Measurements from ENCODE around the gene ALOXE3. TPM values are rescaled to one million over a fixed set of nuclear protein-coding genes. Genes with fewer than 3 reads are reported as not detected.
"Not testable (repeated sequence)": the region's sequence is repeated elsewhere in the genome, so short reads cannot be mapped to it uniquely, and the experiment has no call there.

Gene ALOXE3
- polyA plus RNA-seq, 3 donors, result not detected

GRCh38 chr17:8062807-8063483 is 55.4 kb downstream of the ALOXE3 start:
- TF ChIP-seq, protein P1, sequence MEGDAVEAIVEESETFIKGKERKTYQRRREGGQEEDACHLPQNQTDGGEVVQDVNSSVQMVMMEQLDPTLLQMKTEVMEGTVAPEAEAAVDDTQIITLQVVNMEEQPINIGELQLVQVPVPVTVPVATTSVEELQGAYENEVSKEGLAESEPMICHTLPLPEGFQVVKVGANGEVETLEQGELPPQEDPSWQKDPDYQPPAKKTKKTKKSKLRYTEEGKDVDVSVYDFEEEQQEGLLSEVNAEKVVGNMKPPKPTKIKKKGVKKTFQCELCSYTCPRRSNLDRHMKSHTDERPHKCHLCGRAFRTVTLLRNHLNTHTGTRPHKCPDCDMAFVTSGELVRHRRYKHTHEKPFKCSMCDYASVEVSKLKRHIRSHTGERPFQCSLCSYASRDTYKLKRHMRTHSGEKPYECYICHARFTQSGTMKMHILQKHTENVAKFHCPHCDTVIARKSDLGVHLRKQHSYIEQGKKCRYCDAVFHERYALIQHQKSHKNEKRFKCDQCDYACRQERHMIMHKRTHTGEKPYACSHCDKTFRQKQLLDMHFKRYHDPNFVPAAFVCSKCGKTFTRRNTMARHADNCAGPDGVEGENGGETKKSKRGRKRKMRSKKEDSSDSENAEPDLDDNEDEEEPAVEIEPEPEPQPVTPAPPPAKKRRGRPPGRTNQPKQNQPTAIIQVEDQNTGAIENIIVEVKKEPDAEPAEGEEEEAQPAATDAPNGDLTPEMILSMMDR (IDR thresholded peaks at IDR 0.05), result no peak
- DNase-seq, result no peak
- Mint-ChIP-seq H3K36me3 (no peaks in the 10 kb centered on the region), H3K4me1 (peaks cover 35% of the 10 kb centered on the region), H3K27me3 (ENCODE audit: low read depth in 3 of 3) (peaks cover 22 to 44% (median 31%) of the 10 kb centered on the region in 3 donors), H3K4me3 (peak overlapping the region; percentile 34 to 48), H3K27ac (peak overlapping the region in 1 of 7 donors; percentile 11), H3K9me3 (peaks cover 0 to 6% (median 0%) of the 10 kb centered on the region in 7 donors)
- H3K4me2 ChIP-seq (replicated peaks; ENCODE audit: extremely low read depth, low read length, poor library complexity, severe bottlenecking), result no peak overlapping the region
- no peak overlapping the region for H2AFZ ChIP-seq (ENCODE audit: insufficient read depth, low read depth, low read length, poor library complexity, severe bottlenecking)
- WGBS (ENCODE audit: insufficient coverage), result 43% methylated on average over 5 of the region's 15 CpGs
- no peaks in the 10 kb centered on the region for H3K9me3 ChIP-seq (replicated peaks in 1 of 2; ENCODE audit: control insufficient read depth in 1 of 2, insufficient read depth in 1 of 2, low read length in 2 of 2)
- H3K36me3 ChIP-seq (replicated peaks in 1 of 2; ENCODE audit: control insufficient read depth in 1 of 2, insufficient read depth in 2 of 2, low read length in 2 of 2), result no peaks in the 10 kb centered on the region
- H3K9ac ChIP-seq (ENCODE audit: insufficient read depth, low read length, poor library complexity, severe bottlenecking), result no peak overlapping the region
- H3K27ac ChIP-seq (ENCODE audit: low read depth in 1 of 2, low read length in 2 of 2), result no peak overlapping the region
- H3K4me1 ChIP-seq (ENCODE audit: control insufficient read depth in 1 of 2, insufficient read depth in 2 of 2, low read length in 2 of 2), result peaks cover 25 to 28% of the 10 kb centered on the region in 2 donors
- H3K27me3 ChIP-seq (ENCODE audit: control insufficient read depth in 2 of 2, insufficient read depth in 2 of 2, low read length in 2 of 2), result peaks cover 9 to 22% of the 10 kb centered on the region in 2 donors
- H3K79me2 ChIP-seq (ENCODE audit: insufficient read depth, low read length), result no peaks in the 10 kb centered on the region
- no peak overlapping the region for H3K4me3 ChIP-seq (replicated peaks in 1 of 3; ENCODE audit: low read depth in 2 of 3, low read length in 3 of 3)
- no peaks in the 10 kb centered on the region for H4K20me1 ChIP-seq (ENCODE audit: insufficient read depth, low read length)
- intact Hi-C loops (cut with micrococcal nuclease), result loop anchor here in 1 of 2 donors (5.0 kb wide), 1 partner anchor 49 kb away; no protein-coding TSS in a partner anchor

DNA sequence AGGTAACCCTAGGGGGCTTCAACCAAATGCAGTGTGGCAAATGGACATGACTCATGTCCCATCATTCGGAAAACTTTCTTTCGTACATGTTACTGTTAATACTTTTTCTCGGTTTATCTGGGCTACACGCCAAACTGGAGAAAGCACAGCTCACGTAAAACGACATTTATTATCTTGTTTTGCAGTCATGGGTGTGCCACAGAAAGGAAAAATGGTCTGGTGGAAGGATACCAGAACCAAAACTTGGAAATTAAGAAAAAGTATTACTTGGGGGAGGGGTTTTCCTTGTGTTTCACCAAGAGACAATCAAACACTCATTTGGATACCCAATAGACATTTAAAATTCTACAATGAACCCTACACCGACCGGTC is 55.9 kb downstream of the ALOXE3 start:
- DNase-seq, result no peak
- H3K9me3 ChIP-seq (replicated peaks in 1 of 2; ENCODE audit: control insufficient read depth in 1 of 2, insufficient read depth in 1 of 2, low read length in 2 of 2), result no peaks in the 10 kb centered on the region
- H3K27me3 Mint-ChIP-seq (ENCODE audit: low read depth in 3 of 3), result peaks cover 22 to 44% (median 28%) of the 10 kb centered on the region in 3 donors
- no peak overlapping the region for H3K9ac ChIP-seq (ENCODE audit: insufficient read depth, low read length, poor library complexity, severe bottlenecking)
- intact Hi-C loops (cut with micrococcal nuclease), result loop anchor here in 1 of 2 donors (5.0 kb wide), 1 partner anchor 50 kb away; no protein-coding TSS in a partner anchor
- no peak overlapping the region for H3K27ac ChIP-seq (ENCODE audit: low read depth in 1 of 2, low read length in 2 of 2)
- TF ChIP-seq, protein P1 (IDR thresholded peaks at IDR 0.05), result no peak
- no peak overlapping the region for H3K4me3 ChIP-seq (replicated peaks in 1 of 3; ENCODE audit: low read depth in 2 of 3, low read length in 3 of 3)
- no peak overlapping the region for H3K27ac Mint-ChIP-seq
- H3K4me1 Mint-ChIP-seq, result peaks cover 32% of the 10 kb centered on the region
- peak overlapping the region in 1 of 2 donors; percentile 48 for H3K4me3 Mint-ChIP-seq
- H3K9me3 Mint-ChIP-seq, result peaks cover 0 to 6% (median 0%) of the 10 kb centered on the region in 7 donors
- peaks cover 9 to 22% of the 10 kb centered on the region in 2 donors for H3K27me3 ChIP-seq (ENCODE audit: control insufficient read depth in 2 of 2, insufficient read depth in 2 of 2, low read length in 2 of 2)
- H3K4me1 ChIP-seq (ENCODE audit: control insufficient read depth in 1 of 2, insufficient read depth in 2 of 2, low read length in 2 of 2), result peaks cover 25 to 28% of the 10 kb centered on the region in 2 donors
- H4K20me1 ChIP-seq (ENCODE audit: insufficient read depth, low read length), result no peaks in the 10 kb centered on the region
- no peaks in the 10 kb centered on the region for H3K79me2 ChIP-seq (ENCODE audit: insufficient read depth, low read length)
- H3K36me3 ChIP-seq (replicated peaks in 1 of 2; ENCODE audit: control insufficient read depth in 1 of 2, insufficient read depth in 2 of 2, low read length in 2 of 2), result no peaks in the 10 kb centered on the region
- no peaks in the 10 kb centered on the region for H3K36me3 Mint-ChIP-seq
- WGBS (ENCODE audit: insufficient coverage), result 92% methylated on average over 4 of the region's 8 CpGs
- no peak overlapping the region for H2AFZ ChIP-seq (ENCODE audit: insufficient read depth, low read depth, low read length, poor library complexity, severe bottlenecking)
- H3K4me2 ChIP-seq (replicated peaks; ENCODE audit: extremely low read depth, low read length, poor library complexity, severe bottlenecking), result no peak overlapping the region

DNA sequence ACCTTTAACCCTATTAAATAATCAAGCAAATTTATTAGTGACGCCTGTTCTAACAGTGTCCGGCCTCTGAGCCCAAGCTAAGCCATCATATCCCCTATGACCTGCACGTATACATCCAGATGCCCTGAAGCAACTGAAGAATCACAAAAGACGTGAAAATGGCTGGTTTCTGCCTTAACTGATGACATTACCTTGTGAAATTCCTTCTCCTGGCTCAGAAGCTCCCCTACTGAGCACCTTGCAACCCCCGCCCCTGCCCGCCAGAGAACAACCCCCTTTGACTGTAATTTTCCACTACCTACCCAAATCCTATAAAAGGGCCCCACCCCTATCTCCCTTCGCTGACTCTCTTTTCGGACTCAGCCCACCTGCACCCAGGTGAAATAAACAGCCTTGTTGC is 56.5 kb downstream of the ALOXE3 start:
- not testable (repeated sequence) for H3K4me2 ChIP-seq (replicated peaks; ENCODE audit: extremely low read depth, low read length, poor library complexity, severe bottlenecking)

More for the DNA sequence above, 56.5 kb downstream of the ALOXE3 start:
- Mint-ChIP-seq H3K4me1 (peaks cover 32% of the 10 kb centered on the region), H3K4me3 (peak overlapping the region in 1 of 2 donors; percentile 63), H3K27me3 (ENCODE audit: low read depth in 3 of 3) (peaks cover 22 to 44% (median 28%) of the 10 kb centered on the region in 3 donors)
- not testable (repeated sequence) for H2AFZ ChIP-seq (ENCODE audit: insufficient read depth, low read depth, low read length, poor library complexity, severe bottlenecking); H3K4me3 ChIP-seq (replicated peaks in 1 of 3; ENCODE audit: low read depth in 2 of 3, low read length in 3 of 3); H3K9me3 ChIP-seq (replicated peaks in 1 of 2; ENCODE audit: control insufficient read depth in 1 of 2, insufficient read depth in 1 of 2, low read length in 2 of 2); H3K9me3 Mint-ChIP-seq; H4K20me1 ChIP-seq (ENCODE audit: insufficient read depth, low read length); H3K27ac Mint-ChIP-seq; H3K9ac ChIP-seq (ENCODE audit: insufficient read depth, low read length, poor library complexity, severe bottlenecking); H3K36me3 ChIP-seq (replicated peaks in 1 of 2; ENCODE audit: control insufficient read depth in 1 of 2, insufficient read depth in 2 of 2, low read length in 2 of 2); H3K36me3 Mint-ChIP-seq; H3K79me2 ChIP-seq (ENCODE audit: insufficient read depth, low read length); H3K27ac ChIP-seq (ENCODE audit: low read depth in 1 of 2, low read length in 2 of 2); DNase-seq
- Histone ChIP-seq H3K27me3 (ENCODE audit: control insufficient read depth in 2 of 2, insufficient read depth in 2 of 2, low read length in 2 of 2) (peaks cover 9 to 22% of the 10 kb centered on the region in 2 donors), H3K4me1 (ENCODE audit: control insufficient read depth in 1 of 2, insufficient read depth in 2 of 2, low read length in 2 of 2) (peaks cover 25 to 28% of the 10 kb centered on the region in 2 donors)
- intact Hi-C loops (cut with micrococcal nuclease), result loop anchor here (2.0 to 5.0 kb wide), 3 partner anchors 49 to 239 kb away; no protein-coding TSS in a partner anchor
- 96% methylated on average over 7 of the region's 8 CpGs for WGBS (ENCODE audit: insufficient coverage)
